T-helper 17 cell (primary cell): Measurements from ENCODE around the gene HORMAD2. TPM values are rescaled to one million over a fixed set of nuclear protein-coding genes. Genes with fewer than 3 reads are reported as not detected.
"Not testable (repeated sequence)": the region's sequence is repeated elsewhere in the genome, so short reads cannot be mapped to it uniquely, and the experiment has no call there.

Source experiments
- ATAC-seq: fragments of 150-1000 bp; cut with Tn5 transposase; 2 replicates; pipeline ENCODE4 v1.10.0; 2021; ENCODE audit warnings: mild to moderate bottlenecking, moderate library complexity
- DNase-seq, 3 donors: peaks; one replicate each; pipeline versions ENCODE4 v3.0.0 to v3.0.0-alpha.2; 2020 to 2021
- H3K9me3 ChIP-seq: one replicate; pipeline ENCODE4 v1.7.0; 2013; ENCODE audit warnings: low read length, mild to moderate bottlenecking; ENCODE audit not compliant: control insufficient read depth, poor library complexity, severe bottlenecking
- H3K27ac Mint-ChIP-seq: one replicate; pipeline ENCODE4 v1.8.0; 2022; ENCODE audit warnings: mild to moderate bottlenecking, moderate library complexity, mixed read lengths
- H3K27me3 Mint-ChIP-seq: one replicate; pipeline ENCODE4 v1.8.0; 2022; ENCODE audit warnings: mixed read lengths
- H3K36me3 Mint-ChIP-seq: one replicate; pipeline ENCODE4 v1.8.0; 2022; ENCODE audit warnings: low read depth, mixed read lengths
- H3K4me1 Mint-ChIP-seq: one replicate; pipeline ENCODE4 v1.8.0; 2022; ENCODE audit warnings: mild to moderate bottlenecking, mixed read lengths
- H3K4me3 Mint-ChIP-seq: one replicate; pipeline ENCODE4 v1.8.0; 2022; ENCODE audit warnings: mild to moderate bottlenecking, moderate library complexity, mixed read lengths
- total RNA-seq, 4 donors: library from RNA in 2 of 4; stranded (reverse) in 2 of 4; gene quantifications; one replicate each; pipeline ENCODE4 v1.2.3 and lab custom pipeline; 2022 to 2026

Gene HORMAD2
- total RNA-seq, 2 donors from 2014 or later: not detected

GRCh38 chr22:30094804-30095203 lies 14.5 kb downstream of the HORMAD2 start:
- no peaks in the 10 kb centered on the region for H3K9me3 ChIP-seq
- H3K36me3 Mint-ChIP-seq: no peaks in the 10 kb centered on the region
- H3K4me1 Mint-ChIP-seq: no peaks in the 10 kb centered on the region
- H3K4me3 Mint-ChIP-seq: no peak overlapping the region
- H3K27me3 Mint-ChIP-seq: peaks cover 6% of the 10 kb centered on the region
- H3K27ac Mint-ChIP-seq: no peak overlapping the region
- no peak for DNase-seq
- no peak for ATAC-seq

DNA sequence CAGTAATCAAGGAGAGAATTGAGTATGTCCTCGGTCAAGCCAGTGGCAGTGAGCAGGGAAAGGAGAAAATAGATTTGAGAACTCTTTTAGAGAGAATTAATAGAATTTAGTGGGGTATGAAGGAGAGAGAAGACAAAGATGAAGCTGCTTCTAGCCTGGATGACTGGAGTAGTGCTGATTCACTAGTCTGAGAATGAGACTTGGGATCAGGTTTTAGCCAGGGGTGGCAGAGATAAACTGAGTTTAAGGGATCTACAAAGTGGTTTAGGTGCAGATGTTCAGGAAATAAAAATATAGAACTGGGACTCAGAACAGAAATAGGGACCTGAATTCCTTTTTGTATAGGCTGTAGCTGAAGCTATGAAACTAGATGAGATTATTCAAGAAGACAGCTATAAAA lies 17.6 kb downstream of the HORMAD2 start:
- H3K27ac Mint-ChIP-seq: no peak overlapping the region
- H3K36me3 Mint-ChIP-seq: no peaks in the 10 kb centered on the region
- no peaks in the 10 kb centered on the region for H3K27me3 Mint-ChIP-seq

DNA sequence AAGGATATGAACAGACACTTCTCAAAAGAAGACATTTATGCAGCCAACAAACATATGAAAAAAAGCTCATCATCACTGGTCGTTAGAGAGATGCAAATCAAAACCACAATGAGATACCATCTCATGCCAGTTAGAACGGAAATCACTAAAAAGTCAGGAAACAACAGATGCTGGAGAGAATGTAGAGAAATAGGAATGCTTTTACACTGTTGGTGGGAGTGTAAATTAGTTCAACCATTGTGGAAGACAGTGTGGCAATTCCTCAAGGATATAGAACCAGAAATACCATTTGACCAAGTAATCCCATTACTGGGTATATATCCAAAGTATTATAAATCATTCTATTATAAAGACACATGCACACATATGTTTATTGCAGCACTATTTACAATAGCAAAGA lies 20.5 kb downstream of the HORMAD2 start:
- DNase-seq: not testable (repeated sequence)
- peak overlapping the region; percentile 7 for H3K4me3 Mint-ChIP-seq

More for the DNA sequence above, 17.6 kb downstream of the HORMAD2 start:
- Mint-ChIP-seq H3K4me3 (no peak overlapping the region), H3K4me1 (peaks cover 8% of the 10 kb centered on the region)
- ATAC-seq (no peak), DNase-seq (no peak)
- H3K9me3 ChIP-seq: no peaks in the 10 kb centered on the region

GRCh38 chr22:30104501-30105156 lies 24.4 kb downstream of the HORMAD2 start:
- no peaks in the 10 kb centered on the region for H3K27me3 Mint-ChIP-seq
- DNase-seq: no peak
- H3K4me1 Mint-ChIP-seq: peaks cover 22% of the 10 kb centered on the region
- H3K27ac Mint-ChIP-seq: peak overlapping the region; percentile 51
- H3K36me3 Mint-ChIP-seq: no peaks in the 10 kb centered on the region
- ATAC-seq: peak; percentile 69
- H3K4me3 Mint-ChIP-seq: peak overlapping the region; percentile 41
- no peaks in the 10 kb centered on the region for H3K9me3 ChIP-seq

More for the DNA sequence above, 20.5 kb downstream of the HORMAD2 start:
- H3K27me3 Mint-ChIP-seq, ATAC-seq, H3K36me3 Mint-ChIP-seq, H3K9me3 ChIP-seq, H3K27ac Mint-ChIP-seq: not testable (repeated sequence)
- peaks cover 16% of the 10 kb centered on the region for H3K4me1 Mint-ChIP-seq

GRCh38 chr22:30105483-30105882 lies 25.2 kb downstream of the HORMAD2 start:
- Mint-ChIP-seq H3K27me3 (no peaks in the 10 kb centered on the region), H3K36me3 (no peaks in the 10 kb centered on the region), H3K4me3 (no peak overlapping the region), H3K4me1 (peaks cover 17% of the 10 kb centered on the region), H3K27ac (peak overlapping the region; percentile 51)
- no peaks in the 10 kb centered on the region for H3K9me3 ChIP-seq
- no peak for DNase-seq
- ATAC-seq: no peak

DNA sequence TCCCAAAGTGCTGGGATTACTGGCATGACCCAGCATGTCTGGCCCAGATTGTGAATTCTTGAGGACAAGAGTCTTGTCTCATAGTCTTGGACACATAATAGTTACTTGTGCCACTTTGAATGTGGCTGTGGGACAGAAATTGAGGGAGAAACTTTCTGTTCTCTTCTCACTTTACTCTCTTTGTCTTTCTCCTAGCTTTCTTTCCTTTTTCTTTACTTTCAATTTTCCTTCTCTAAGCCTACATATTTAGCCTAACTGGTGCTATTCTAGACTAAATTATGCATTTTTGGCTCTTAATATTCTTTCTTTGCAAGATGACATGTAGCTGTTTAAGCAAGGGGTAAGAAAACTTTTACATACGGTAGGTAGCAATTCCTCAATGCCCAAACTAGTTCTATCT lies 33.2 kb downstream of the HORMAD2 start:
- DNase-seq: no peak
- H3K4me3 Mint-ChIP-seq: no peak overlapping the region
- peaks cover 9% of the 10 kb centered on the region for H3K4me1 Mint-ChIP-seq

DNA sequence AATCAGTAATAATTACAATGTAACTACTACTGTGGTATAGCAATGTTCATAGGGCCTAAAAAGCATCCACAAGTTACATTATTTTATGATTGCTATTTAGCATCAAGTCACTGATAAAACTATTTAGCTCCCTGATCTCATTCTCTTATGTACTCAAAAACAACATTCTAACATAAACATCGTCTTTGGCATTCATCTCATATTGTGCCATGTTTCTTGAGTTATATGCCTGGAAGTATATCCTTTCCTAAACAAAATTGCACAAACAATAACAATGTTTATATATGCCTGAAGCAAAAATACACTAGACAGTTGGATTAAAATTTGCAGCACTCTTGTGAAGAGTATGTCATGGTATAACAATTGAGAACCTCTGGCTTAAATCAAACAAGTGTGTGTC lies 34.1 kb downstream of the HORMAD2 start:
- no peaks in the 10 kb centered on the region for H3K27me3 Mint-ChIP-seq
- no peaks in the 10 kb centered on the region for H3K36me3 Mint-ChIP-seq
- H3K9me3 ChIP-seq: no peaks in the 10 kb centered on the region
- no peak for DNase-seq
- H3K4me1 Mint-ChIP-seq: peaks cover 6% of the 10 kb centered on the region
- no peak overlapping the region for H3K4me3 Mint-ChIP-seq
- ATAC-seq: no peak
- no peak overlapping the region for H3K27ac Mint-ChIP-seq

More for the DNA sequence above, 33.2 kb downstream of the HORMAD2 start:
- H3K27me3 Mint-ChIP-seq: no peaks in the 10 kb centered on the region
- no peak overlapping the region for H3K27ac Mint-ChIP-seq
- no peaks in the 10 kb centered on the region for H3K9me3 ChIP-seq
- H3K36me3 Mint-ChIP-seq: no peaks in the 10 kb centered on the region
- no peak for ATAC-seq

DNA sequence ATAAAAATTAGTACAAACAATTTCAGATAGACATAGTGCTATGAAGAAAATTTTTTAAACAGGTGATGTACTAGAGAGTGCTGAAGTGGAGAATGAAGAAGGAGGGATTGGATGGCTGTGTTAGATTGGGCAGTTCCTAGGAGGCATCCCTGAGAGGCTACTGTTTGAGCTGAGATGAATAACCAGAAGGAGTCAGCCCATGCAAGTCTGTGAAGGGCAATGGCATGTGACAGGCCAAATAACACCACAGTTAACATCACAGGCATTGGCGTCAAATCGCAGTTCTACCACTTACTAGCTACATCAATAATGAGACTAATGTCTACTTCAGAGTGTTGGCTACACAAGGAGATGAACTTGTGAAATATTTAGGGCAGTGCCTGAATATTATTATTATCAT lies 35.4 kb downstream of the HORMAD2 start:
- ATAC-seq: no peak
- no peaks in the 10 kb centered on the region for H3K9me3 ChIP-seq
- peaks cover 9% of the 10 kb centered on the region for H3K4me1 Mint-ChIP-seq
- H3K36me3 Mint-ChIP-seq: peaks cover 2% of the 10 kb centered on the region
- H3K4me3 Mint-ChIP-seq: no peak overlapping the region
- no peak for DNase-seq
- H3K27me3 Mint-ChIP-seq: peaks cover 3% of the 10 kb centered on the region
- peak overlapping the region; percentile 80 for H3K27ac Mint-ChIP-seq

DNA sequence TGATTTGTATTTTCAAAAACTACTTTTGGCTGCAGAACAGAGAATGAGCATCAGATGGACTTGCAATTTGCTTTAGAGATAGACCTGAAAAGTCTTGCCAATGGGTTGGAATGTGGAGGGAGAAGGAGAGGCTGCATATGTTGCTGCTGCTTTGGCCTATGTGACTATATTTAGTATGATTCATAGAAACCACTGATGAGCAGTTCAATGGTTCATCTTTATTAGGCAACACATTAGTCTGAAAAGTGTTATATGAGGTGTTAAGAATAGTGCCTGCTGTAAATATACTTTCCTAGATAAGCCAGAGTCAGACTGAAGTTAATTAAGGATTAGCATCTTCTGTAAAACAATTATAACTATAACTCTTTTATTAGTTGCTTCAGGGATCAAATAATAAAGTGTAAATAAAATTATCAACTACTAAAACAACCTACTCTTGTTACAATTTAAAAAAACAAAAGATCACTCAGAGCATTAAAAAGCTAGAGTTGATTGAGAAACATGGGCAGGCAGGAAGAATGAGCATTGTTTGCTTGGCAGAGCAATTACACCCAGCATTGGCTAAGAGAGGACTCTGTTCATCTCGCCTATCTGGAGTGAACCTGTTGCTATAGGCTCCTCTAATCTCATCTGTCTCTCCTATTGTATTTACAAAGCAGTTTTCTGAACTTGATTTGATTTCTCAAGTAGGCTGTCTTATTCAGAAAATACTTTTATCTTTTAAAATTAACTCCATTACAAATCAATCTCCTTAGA lies 36.3 kb downstream of the HORMAD2 start:
- peaks cover 3% of the 10 kb centered on the region for H3K36me3 Mint-ChIP-seq
- H3K9me3 ChIP-seq: no peaks in the 10 kb centered on the region
- H3K4me3 Mint-ChIP-seq: no peak overlapping the region
- peaks cover 10% of the 10 kb centered on the region for H3K4me1 Mint-ChIP-seq
- peaks cover 5% of the 10 kb centered on the region for H3K27me3 Mint-ChIP-seq
- DNase-seq (no peak), ATAC-seq (no peak)
- peak overlapping the region; percentile 80 for H3K27ac Mint-ChIP-seq

DNA sequence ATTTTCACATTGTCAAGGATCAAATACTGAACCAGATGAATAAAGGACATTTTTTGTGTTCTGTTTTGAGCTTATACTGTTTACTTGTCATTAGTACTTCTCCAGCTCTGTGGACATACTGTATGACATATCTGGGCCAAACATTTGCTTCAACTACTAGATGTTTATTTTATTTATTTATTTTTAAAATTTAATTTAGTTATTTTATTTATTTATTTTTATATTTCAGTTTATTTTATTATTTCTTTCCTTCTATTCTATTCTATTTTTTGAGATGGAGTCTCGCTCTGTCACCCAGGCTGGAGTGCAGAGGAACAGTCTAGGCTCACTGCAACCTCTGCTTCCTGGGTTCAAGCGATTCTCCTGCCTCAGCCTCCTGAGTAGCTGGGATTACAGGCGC lies 37.0 kb downstream of the HORMAD2 start:
- ATAC-seq (no peak), DNase-seq (no peak)
- Mint-ChIP-seq H3K36me3 (peaks cover 3% of the 10 kb centered on the region), H3K27ac (no peak overlapping the region), H3K27me3 (peaks cover 5% of the 10 kb centered on the region), H3K4me3 (no peak overlapping the region), H3K4me1 (peaks cover 13% of the 10 kb centered on the region)
- no peaks in the 10 kb centered on the region for H3K9me3 ChIP-seq

DNA sequence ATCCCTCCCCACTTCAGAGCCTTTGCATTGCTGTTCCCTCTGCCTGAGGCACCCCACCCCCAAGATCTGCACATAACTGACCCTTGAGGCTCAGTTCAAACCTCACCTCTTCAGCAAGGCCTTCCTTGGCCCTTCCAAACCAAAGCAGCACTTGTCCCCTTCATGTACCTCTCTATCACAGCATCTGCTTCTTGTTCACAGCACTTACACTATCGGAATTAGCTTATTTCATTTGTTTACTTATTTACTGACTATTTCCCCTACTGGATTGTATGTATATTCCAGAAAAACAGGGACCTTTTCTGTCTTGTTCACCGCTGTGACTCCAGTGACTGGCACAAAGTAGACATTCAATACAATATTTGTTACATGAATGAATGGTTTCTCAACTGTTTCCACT lies 38.0 kb downstream of the HORMAD2 start:
- Mint-ChIP-seq H3K4me3 (no peak overlapping the region), H3K27me3 (peaks cover 5% of the 10 kb centered on the region), H3K27ac (no peak overlapping the region), H3K36me3 (peaks cover 3% of the 10 kb centered on the region), H3K4me1 (peaks cover 13% of the 10 kb centered on the region)
- no peak for ATAC-seq
- no peak for DNase-seq
- H3K9me3 ChIP-seq: no peaks in the 10 kb centered on the region

DNA sequence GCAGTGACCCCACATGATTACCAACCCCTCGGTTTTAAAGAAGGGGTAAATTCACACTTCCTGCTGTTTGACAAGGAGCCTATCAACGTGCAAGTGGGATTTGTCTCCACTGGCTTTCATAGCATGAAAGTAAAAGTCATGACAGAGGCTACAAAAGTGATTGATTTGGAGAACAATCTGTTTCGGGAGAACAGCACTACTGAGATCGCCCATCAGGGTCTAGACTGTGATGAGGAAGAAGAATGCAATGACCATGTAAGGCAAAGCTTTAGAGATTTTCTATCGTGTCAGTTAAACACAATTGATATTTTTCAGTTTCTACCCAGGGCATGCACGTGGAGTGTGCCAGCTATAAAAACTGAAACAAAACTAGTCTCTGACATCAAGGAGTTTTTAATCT lies 41.7 kb downstream of the HORMAD2 start:
- peak overlapping the region; percentile 43 for H3K4me3 Mint-ChIP-seq
- ATAC-seq (no peak), DNase-seq (no peak)
- H3K9me3 ChIP-seq: no peaks in the 10 kb centered on the region
- peaks cover 7% of the 10 kb centered on the region for H3K4me1 Mint-ChIP-seq
- H3K27me3 Mint-ChIP-seq: peaks cover 5% of the 10 kb centered on the region
- H3K27ac Mint-ChIP-seq: no peak overlapping the region
- peaks cover 3% of the 10 kb centered on the region for H3K36me3 Mint-ChIP-seq

DNA sequence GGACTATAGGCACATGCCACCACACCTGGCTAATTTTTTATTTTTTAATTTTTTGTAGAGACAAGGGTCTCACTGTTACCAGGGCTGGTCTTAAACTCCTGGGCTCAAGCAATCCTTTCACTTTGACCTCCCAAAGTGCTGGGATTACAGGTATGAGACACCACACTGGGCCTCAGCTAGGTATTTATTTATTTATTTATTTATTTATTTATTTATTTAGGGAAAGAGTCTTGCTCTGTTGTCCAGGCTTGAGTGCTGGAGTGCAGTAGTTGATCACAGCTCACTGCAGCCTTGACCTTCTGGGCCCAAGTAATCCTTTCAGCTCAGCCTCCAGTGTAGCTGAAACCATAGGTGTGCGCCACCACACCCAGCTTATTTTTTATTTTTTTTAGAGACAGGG lies 43.2 kb downstream of the HORMAD2 start:
- Mint-ChIP-seq H3K27me3 (peaks cover 5% of the 10 kb centered on the region), H3K4me3 (no peak overlapping the region), H3K36me3 (peaks cover 3% of the 10 kb centered on the region), H3K4me1 (peaks cover 7% of the 10 kb centered on the region), H3K27ac (no peak overlapping the region)
- DNase-seq (no peak), ATAC-seq (no peak)
- no peaks in the 10 kb centered on the region for H3K9me3 ChIP-seq

DNA sequence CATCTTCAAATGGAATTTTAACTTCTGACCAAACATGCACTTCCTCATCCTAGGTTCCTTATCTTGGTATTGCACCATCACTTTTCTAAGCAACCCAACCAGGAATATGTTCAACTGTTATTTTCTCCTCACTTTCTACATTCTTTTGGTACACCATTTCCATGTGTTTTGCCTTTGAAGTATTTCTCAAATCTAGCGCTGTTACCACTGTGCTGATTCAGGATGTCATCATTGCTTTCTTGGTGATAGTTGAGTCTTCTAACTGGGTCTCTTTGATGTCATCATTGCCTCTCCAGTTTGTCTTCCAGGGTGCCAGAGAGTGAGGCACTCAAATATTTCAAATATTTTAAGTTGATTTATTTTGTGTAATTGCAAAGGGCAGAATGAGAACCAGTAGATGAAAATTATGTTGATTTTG lies 47.5 kb downstream of the HORMAD2 start:
- Mint-ChIP-seq H3K4me3 (no peak overlapping the region), H3K4me1 (no peaks in the 10 kb centered on the region), H3K27me3 (no peaks in the 10 kb centered on the region), H3K36me3 (no peaks in the 10 kb centered on the region), H3K27ac (no peak overlapping the region)
- no peak for DNase-seq
- no peak for ATAC-seq
- H3K9me3 ChIP-seq: no peaks in the 10 kb centered on the region
